Endodermal cell (in vitro differentiated cells): ENCODE results near the gene CHADL. TPM values are rescaled to one million over a fixed set of nuclear protein-coding genes. Genes with fewer than 3 reads are reported as not detected.

ENCODE experiments used
- DNase-seq: peaks from one replicate; pipeline ENCODE4 v3.0.0-alpha.2; 2017
- H3K27ac ChIP-seq: 2 replicates; pipeline ENCODE4 v1.5.1; 2013; ENCODE audit warnings: mild to moderate bottlenecking, low read depth, low read length, moderate library complexity
- H3K27me3 ChIP-seq: 2 replicates; pipeline ENCODE4 v1.6.1; 2013; ENCODE audit warnings: mild to moderate bottlenecking, low read length, moderate library complexity; ENCODE audit not compliant: insufficient read depth, control insufficient read depth, poor library complexity, severe bottlenecking
- H3K36me3 ChIP-seq: 2 replicates; pipeline ENCODE4 v1.7.0; 2013; ENCODE audit warnings: mild to moderate bottlenecking, low read length, moderate library complexity; ENCODE audit not compliant: control insufficient read depth, insufficient read depth
- H3K4me1 ChIP-seq: one replicate; pipeline ENCODE4 v1.7.0; 2013; ENCODE audit warnings: low read length; ENCODE audit not compliant: control insufficient read depth, insufficient read depth
- H3K4me3 ChIP-seq: 2 replicates; pipeline ENCODE4 v1.5.1; 2013; ENCODE audit warnings: mild to moderate bottlenecking, low read length, moderate library complexity
- H3K9ac ChIP-seq: 2 replicates; pipeline ENCODE4 v1.6.1; 2013; ENCODE audit warnings: mild to moderate bottlenecking, low read length, moderate library complexity; ENCODE audit not compliant: poor library complexity, severe bottlenecking; ENCODE audit errors: extremely low read depth
- H3K9me3 ChIP-seq: 2 replicates; pipeline ENCODE4 v1.6.1; 2013; ENCODE audit warnings: mild to moderate bottlenecking, low read length, moderate library complexity; ENCODE audit not compliant: control insufficient read depth
- H3K27ac Mint-ChIP-seq: 2 replicates; pipeline ENCODE4 v1.8.0; 2020; ENCODE audit warnings: mixed read lengths
- H3K27me3 Mint-ChIP-seq: 2 replicates; pipeline ENCODE4 v1.8.0; 2021; ENCODE audit warnings: mild to moderate bottlenecking, mixed read lengths; ENCODE audit not compliant: insufficient read depth
- H3K36me3 Mint-ChIP-seq: 2 replicates; pipeline ENCODE4 v1.8.0; 2020; ENCODE audit warnings: low read depth, mixed read lengths
- H3K4me1 Mint-ChIP-seq: 2 replicates; pipeline ENCODE4 v1.8.0; 2020; ENCODE audit warnings: mixed read lengths
- H3K4me3 Mint-ChIP-seq: 2 replicates; pipeline ENCODE4 v1.8.0; 2020; ENCODE audit warnings: mild to moderate bottlenecking, moderate library complexity, mixed read lengths
- H3K9me3 Mint-ChIP-seq: 2 replicates; pipeline ENCODE4 v1.8.0; 2020; ENCODE audit warnings: mild to moderate bottlenecking, mixed read lengths
- WGBS, 2 experiments: methylation state at CpG; one replicate each; pipeline versions ENCODE4 v1.1.5 to v1.1.7; 2013; ENCODE audit warnings: missing lambda C conversion rate in 2 of 2, mixed read lengths in 1 of 2; ENCODE audit not compliant: insufficient coverage in 1 of 2, insufficient read length in 1 of 2; 5-methylcytosine and 5-hydroxymethylcytosine counted together
- total RNA-seq, 2 donors: library from RNA; stranded (reverse); fragmentation: NEBNext Ultra II Directional in 1 of 2; extraction: Animal tissue kit (Norgen Biotek cat#: 25700) in 1 of 2; gene quantifications; 2 replicates in 1 of 2; 3 replicates in 1 of 2; pipeline ENCODE4 v1.2.1, GENCODE V29; 2021
- TF ChIP-seq, protein P1 (sequence below): fragments of 200-600 bp; sonication (generic); conservative IDR thresholded peaks from 2 replicates; pipeline ENCODE4 v1.5.0; 2021; ENCODE audit warnings: antibody characterized with exemption, mild to moderate bottlenecking

Gene CHADL
- total RNA-seq, 2 donors from 2014 or later = 0.79 to 1.3 TPM

DNA sequence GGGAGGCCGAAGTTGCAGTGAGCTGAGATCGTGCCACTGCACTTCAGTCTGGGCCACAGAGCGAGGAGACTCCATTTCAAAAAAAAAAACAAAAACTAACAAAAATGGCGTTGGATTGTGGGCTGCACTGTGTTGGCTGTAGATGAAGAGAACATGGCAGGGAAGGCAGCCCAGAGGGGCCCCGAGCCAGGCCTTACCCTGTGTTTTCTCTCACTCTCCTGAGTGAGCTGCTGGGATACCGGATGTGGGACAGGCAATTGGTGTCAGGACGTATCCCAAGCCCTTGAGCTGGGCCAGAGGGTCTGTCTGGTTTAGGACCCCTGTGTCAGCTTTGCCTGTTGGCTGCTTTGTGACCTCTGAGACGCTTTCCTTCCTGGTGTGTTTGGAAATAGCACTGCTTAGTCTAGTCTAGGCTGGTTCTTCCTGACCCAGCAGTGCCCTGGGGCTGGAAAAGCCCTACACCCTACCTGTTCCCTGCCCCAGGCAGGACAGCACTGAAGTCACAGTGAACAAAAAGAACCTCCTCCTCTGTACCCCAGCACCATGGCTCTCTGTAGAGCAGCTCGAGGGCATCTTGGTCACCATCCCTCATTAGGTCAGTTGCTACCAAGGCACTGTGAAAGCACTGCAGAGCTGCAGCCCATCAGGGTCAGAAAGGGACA lies 17.8 kb downstream of the CHADL start:
- H3K9me3 Mint-ChIP-seq = no peaks in the 10 kb centered on the region
- no peak overlapping the region for H3K4me3 ChIP-seq
- H3K27ac Mint-ChIP-seq = no peak overlapping the region
- peaks cover 56% of the 10 kb centered on the region for H3K36me3 ChIP-seq
- H3K4me1 Mint-ChIP-seq = no peaks in the 10 kb centered on the region
- no peaks in the 10 kb centered on the region for H3K9me3 ChIP-seq
- peak; percentile 35 for DNase-seq
- no peak overlapping the region for H3K27ac ChIP-seq
- TF ChIP-seq, protein P1, sequence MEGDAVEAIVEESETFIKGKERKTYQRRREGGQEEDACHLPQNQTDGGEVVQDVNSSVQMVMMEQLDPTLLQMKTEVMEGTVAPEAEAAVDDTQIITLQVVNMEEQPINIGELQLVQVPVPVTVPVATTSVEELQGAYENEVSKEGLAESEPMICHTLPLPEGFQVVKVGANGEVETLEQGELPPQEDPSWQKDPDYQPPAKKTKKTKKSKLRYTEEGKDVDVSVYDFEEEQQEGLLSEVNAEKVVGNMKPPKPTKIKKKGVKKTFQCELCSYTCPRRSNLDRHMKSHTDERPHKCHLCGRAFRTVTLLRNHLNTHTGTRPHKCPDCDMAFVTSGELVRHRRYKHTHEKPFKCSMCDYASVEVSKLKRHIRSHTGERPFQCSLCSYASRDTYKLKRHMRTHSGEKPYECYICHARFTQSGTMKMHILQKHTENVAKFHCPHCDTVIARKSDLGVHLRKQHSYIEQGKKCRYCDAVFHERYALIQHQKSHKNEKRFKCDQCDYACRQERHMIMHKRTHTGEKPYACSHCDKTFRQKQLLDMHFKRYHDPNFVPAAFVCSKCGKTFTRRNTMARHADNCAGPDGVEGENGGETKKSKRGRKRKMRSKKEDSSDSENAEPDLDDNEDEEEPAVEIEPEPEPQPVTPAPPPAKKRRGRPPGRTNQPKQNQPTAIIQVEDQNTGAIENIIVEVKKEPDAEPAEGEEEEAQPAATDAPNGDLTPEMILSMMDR = no peak
- 89 to 97% methylated on average over 7 to 9 of the region's 9 CpGs for WGBS, 2 experiments
- H3K27me3 Mint-ChIP-seq = no peaks in the 10 kb centered on the region
- peaks cover 58% of the 10 kb centered on the region for H3K36me3 Mint-ChIP-seq
- H3K9ac ChIP-seq = no peak overlapping the region
- H3K27me3 ChIP-seq = no peaks in the 10 kb centered on the region
- H3K4me1 ChIP-seq = no peaks in the 10 kb centered on the region
- no peak overlapping the region for H3K4me3 Mint-ChIP-seq

DNA sequence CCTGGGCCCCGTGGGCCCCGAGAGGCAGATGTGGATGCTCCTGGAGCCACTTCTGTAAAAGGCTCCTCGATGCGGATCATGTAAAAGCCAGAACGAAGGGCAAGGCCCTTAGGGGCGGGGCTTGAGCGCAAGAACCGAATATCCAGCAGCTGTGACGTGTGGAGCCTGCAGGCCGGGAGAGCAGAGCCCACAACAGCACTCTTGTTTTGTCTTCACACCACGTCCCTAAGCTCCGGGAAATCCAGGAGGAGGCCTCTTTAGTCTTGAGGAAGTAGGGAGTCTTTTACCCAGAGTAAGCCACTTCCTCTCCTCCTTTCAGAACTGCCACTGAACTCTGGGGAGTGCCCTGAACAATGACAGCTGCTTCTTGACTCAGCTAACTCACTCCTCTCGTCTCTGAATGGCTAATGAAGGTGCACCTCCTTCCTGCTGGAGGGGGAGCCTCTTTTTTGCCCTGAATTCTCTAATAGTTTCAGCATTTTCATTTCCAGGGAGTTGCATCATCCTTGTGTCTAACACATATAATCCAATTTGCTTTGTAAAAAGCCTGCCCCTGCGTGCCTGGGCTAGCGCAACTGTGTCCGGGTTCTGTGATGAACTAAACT lies 23.1 kb downstream of the CHADL start:
- peak overlapping the region; percentile 50 for H3K27ac ChIP-seq
- no peak overlapping the region for H3K9ac ChIP-seq

DNA sequence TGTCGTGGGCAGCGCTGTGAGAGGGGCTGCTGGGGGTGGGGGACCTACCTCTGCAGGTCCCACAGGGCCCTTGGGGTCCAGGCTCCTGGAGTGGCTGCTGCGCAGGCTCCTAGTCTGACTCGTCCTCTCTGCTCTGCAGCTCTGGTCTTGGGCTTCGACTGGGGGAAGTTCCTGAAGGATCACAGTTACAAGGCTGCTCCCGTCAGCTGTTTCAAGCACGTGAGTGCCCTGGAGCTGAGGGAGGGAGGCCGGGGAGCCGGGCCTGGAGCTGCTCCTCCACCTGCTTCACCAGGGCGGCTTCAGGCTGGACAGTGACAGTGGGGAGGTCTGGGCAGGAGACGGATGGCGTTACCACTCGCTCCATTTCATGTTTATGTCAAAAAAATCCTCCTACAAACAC lies 23.7 kb downstream of the CHADL start:
- peak; percentile 38 for DNase-seq
- H3K27me3 Mint-ChIP-seq = no peaks in the 10 kb centered on the region
- H3K36me3 Mint-ChIP-seq = peaks cover 75% of the 10 kb centered on the region
- H3K27ac Mint-ChIP-seq = no peak overlapping the region
- TF ChIP-seq, protein P1 = no peak
- Histone ChIP-seq H3K9me3 (peaks cover 16% of the 10 kb centered on the region), H3K4me1 (no peaks in the 10 kb centered on the region), H3K27me3 (no peaks in the 10 kb centered on the region), H3K36me3 (peaks cover 56% of the 10 kb centered on the region), H3K27ac (peak overlapping the region; percentile 50), H3K4me3 (no peak overlapping the region), H3K9ac (no peak overlapping the region)
- no peak overlapping the region for H3K4me3 Mint-ChIP-seq
- 90 to 100% methylated on average over 2 to 13 of the region's 13 CpGs for WGBS, 2 experiments
- H3K9me3 Mint-ChIP-seq = peaks cover 11% of the 10 kb centered on the region
- no peaks in the 10 kb centered on the region for H3K4me1 Mint-ChIP-seq

More for the DNA sequence above, 23.1 kb downstream of the CHADL start:
- Mint-ChIP-seq H3K27me3 (no peaks in the 10 kb centered on the region), H3K4me3 (no peak overlapping the region), H3K36me3 (peaks cover 72% of the 10 kb centered on the region), H3K27ac (no peak overlapping the region), H3K9me3 (peaks cover 11% of the 10 kb centered on the region), H3K4me1 (no peaks in the 10 kb centered on the region)
- Histone ChIP-seq H3K9me3 (peaks cover 16% of the 10 kb centered on the region), H3K27me3 (no peaks in the 10 kb centered on the region), H3K36me3 (peaks cover 60% of the 10 kb centered on the region), H3K4me3 (no peak overlapping the region), H3K4me1 (no peaks in the 10 kb centered on the region)
- 79 to 85% methylated on average over 8 to 16 of the region's 16 CpGs for WGBS, 2 experiments
- DNase-seq = peak; percentile 62
- TF ChIP-seq, protein P1 = no peak
